K562 (cell line): ENCODE measurements around the gene GNG3. TPM values are rescaled to one million over a fixed set of nuclear protein-coding genes. Genes with fewer than 3 reads are reported as not detected.

Experiments used
- ARID3B ChIP-seq: fragments of 250-450 bp; sonication (Bioruptor Pico); IDR thresholded peaks from 2 replicates; pipeline ENCODE4 v1.4.0; 2020; ENCODE audit warnings: borderline replicate concordance
- C11orf30 ChIP-seq: fragments of 450-650 bp; IDR thresholded peaks from 2 replicates; pipeline ENCODE4 v1.6.1; 2016; ENCODE audit warnings: low read depth, mild to moderate bottlenecking
- ELF4 ChIP-seq: fragments of 450-650 bp; formaldehyde crosslinking; IDR thresholded peaks from 2 replicates; pipeline ENCODE4 v1.4.0; 2022; ENCODE audit warnings: missing genetic modification characterization
- MGA ChIP-seq: fragments of 450-650 bp; IDR thresholded peaks from 2 replicates; pipeline ENCODE4 v1.6.1; 2016; ENCODE audit warnings: mild to moderate bottlenecking, moderate library complexity
- POLR2A ChIP-seq: fragments of 450-650 bp; conservative IDR thresholded peaks from 2 replicates; pipeline ENCODE4 v1.6.1; 2016
- ZBTB11 ChIP-seq, 3 experiments: fragments of 200-800 bp in 1 of 3; fragments of 250-450 bp in 1 of 3; fragments of 450-650 bp in 1 of 3; sonication (Bioruptor Pico) in 1 of 3; sonication (Bioruptor generic) in 1 of 3; formaldehyde crosslinking in 1 of 3; IDR thresholded peaks; 2 replicates each; pipeline versions ENCODE4 v1.6.1 to v1.8.0; 2016 to 2022; ENCODE audit warnings: mild to moderate bottlenecking in 2 of 3, missing genetic modification characterization in 2 of 3, missing compliant biosample characterization in 1 of 3, moderate library complexity in 1 of 3
- ZNF586 ChIP-seq: fragments of 450-650 bp; formaldehyde crosslinking; conservative IDR thresholded peaks from 2 replicates; pipeline ENCODE4 v1.4.0; 2020; ENCODE audit warnings: mild to moderate bottlenecking, moderate library complexity
- polyA plus RNA-seq, 8 experiments: library from polyadenylated mRNA; depleted of rRNA in 4 of 8; stranded (reverse) in 5 of 8; unstranded in 3 of 8; fragments of >200 nt; fragmentation: Nextera tagmentation in 2 of 8; fragmentation: Illumina TruSeq in 1 of 8; extraction: Ambion mirVana in 2 of 8; extraction: Trizol in 1 of 8; gene quantifications; 2 replicates each; pipeline versions ENCODE4 v1.2.1 to v1.2.3, GENCODE V29; 2011 to 2014; ENCODE audit warnings: inconsistent platforms in 1 of 8, missing spikeins in 1 of 8
- total RNA-seq, 7 experiments: library from RNA; depleted of rRNA in 6 of 7; stranded (reverse); fragments of >200 nt in 6 of 7; fragmentation: Illumina TruSeq in 2 of 7; extraction: Trizol in 2 of 7; gene quantifications; 2 replicates each; pipeline versions ENCODE4 v1.2.1 to v1.2.3, GENCODE V29; 2011 to 2021; ENCODE audit warnings: low replicate concordance in 1 of 7
- TF ChIP-seq, protein P1 (sequence below): fragments of 450-650 bp; formaldehyde crosslinking; IDR thresholded peaks from 2 replicates; pipeline ENCODE4 v1.4.0; 2022; ENCODE audit warnings: missing genetic modification characterization

GNG3 gene
- total and polyA plus RNA-seq, 9 of the 15 experiments (the other 6 are each of a cell fraction or from before 2014, with no cell fraction given), result 0.07 TPM; not detected in 8

DNA sequence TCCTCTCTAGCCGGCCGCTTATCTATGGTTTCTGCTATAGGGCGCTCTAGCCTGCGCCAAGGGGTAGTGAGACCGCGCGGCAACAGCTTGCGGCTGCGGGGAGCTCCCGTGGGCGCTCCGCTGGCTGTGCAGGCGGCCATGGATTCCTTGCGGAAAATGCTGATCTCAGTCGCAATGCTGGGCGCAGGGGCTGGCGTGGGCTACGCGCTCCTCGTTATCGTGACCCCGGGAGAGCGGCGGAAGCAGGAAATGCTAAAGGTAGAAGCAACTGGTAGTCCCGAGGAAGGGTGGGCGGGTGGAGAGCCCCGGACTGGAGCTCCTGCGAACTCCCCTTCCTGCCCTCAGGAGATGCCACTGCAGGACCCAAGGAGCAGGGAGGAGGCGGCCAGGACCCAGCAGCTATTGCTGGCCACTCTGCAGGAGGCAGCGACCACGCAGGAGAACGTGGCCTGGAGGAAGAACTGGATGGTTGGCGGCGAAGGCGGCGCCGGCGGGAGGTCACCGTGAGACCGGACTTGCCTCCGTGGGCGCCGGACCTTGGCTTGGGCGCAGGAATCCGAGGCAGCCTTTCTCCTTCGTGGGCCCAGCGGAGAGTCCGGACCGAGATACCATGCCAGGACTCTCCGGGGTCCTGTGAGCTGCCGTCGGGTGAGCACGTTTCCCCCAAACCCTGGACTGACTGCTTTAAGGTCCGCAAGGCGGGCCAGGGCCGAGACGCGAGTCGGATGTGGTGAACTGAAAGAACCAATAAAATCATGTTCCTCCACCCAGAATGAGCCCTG is 35.7 kb upstream of the GNG3 start, which contains the start of the genes LBHD1 and UQCC3 (continued):
- TF ChIP-seq ARID3B (CRISPR knock-in tag), result peak; percentile 19; the same call in 1 of the 2 replicates
- TF ChIP-seq POLR2A, result peak; percentile 92
- peak; percentile 85 for TF ChIP-seq MGA
- TF ChIP-seq ELF4 (CRISPR knock-in tag), result no peak
- TF ChIP-seq, protein P1, sequence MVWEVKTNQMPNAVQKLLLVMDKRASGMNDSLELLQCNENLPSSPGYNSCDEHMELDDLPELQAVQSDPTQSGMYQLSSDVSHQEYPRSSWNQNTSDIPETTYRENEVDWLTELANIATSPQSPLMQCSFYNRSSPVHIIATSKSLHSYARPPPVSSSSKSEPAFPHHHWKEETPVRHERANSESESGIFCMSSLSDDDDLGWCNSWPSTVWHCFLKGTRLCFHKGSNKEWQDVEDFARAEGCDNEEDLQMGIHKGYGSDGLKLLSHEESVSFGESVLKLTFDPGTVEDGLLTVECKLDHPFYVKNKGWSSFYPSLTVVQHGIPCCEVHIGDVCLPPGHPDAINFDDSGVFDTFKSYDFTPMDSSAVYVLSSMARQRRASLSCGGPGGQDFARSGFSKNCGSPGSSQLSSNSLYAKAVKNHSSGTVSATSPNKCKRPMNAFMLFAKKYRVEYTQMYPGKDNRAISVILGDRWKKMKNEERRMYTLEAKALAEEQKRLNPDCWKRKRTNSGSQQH (CRISPR knock-in tag), result no peak
- no peak for TF ChIP-seq ZNF586 (CRISPR knock-in tag)
- peak in 1 of 3 experiments; percentile 77; a peak in 2 of 6 replicates for TF ChIP-seq ZBTB11 (CRISPR knock-in tag; IDR thresholded peaks at IDR 0.05)
- TF ChIP-seq C11orf30, result peak; percentile 69
